ENCODE measurements around the gene TMEM255B. TPM values are rescaled to one million over a fixed set of nuclear protein-coding genes. Genes with fewer than 3 reads are reported as not detected.

Gene TMEM255B
- total and polyA plus RNA-seq, 9 of the 15 experiments (the other 6 are each of a cell fraction or from before 2014, with no cell fraction given): 0.01 to 0.75 (median 0.23) TPM

DNA sequence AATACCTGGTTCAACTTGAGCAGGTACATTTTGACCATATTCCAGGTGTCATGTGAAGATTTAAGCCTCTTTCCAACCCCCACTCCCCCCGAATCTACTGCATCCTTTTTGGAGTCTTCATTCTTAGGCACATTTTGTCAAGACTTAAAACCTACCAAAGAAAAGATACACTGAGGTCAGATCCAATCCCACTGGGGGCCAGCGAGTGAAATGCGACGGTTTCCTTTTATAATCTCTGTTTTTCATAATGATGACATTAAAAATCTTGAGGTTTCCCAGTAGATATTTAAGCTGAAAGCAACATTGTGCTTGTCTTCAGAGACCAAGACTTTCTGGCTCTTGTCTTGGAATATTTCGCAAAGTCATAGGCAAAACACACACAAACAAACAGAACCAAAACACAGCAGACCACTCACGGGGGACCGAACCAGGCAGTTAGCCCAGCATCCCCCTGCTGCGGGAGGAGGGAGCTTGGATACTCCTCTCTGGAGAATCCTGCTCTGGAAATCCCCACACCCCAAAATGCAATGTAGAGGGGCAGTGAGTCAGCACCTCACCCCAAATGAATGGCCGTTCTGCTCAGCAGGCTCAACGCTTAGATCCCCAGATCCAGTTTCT is 105.4 kb downstream of the TMEM255B start:
- peak overlapping the region; percentile 56 for H3K4me3 ChIP-seq
- 9% methylated on average over 6 of the region's 10 CpGs for WGBS (ENCODE audit: insufficient coverage, low coverage, missing lambda C conversion rate)
- ChIA-PET POLR2A (interaction anchor here (1.2 kb wide), 1 partner anchor 11 kb away, joined by 5 read pairs; no protein-coding TSS in a partner anchor), CTCF (ENCODE audit: low intra/inter-chr PET ratio) (no interaction called here)
- intact Hi-C loops (cut with micrococcal nuclease) (no loop called here), in situ Hi-C loops (cut with MboI) (no loop called here)
- H3K27me3 ChIP-seq (ENCODE audit: control insufficient read depth in 2 of 2, insufficient read depth in 2 of 2, low read length in 2 of 2): no peaks in the 10 kb centered on the region; a peak in 1 of 5 replicates
- DNase-seq (ENCODE audit: extremely low read depth in 1 of 4, low spot score in 3 of 4) (no peak), ATAC-seq (no peak), FAIRE-seq (no peak)
- H2AFZ ChIP-seq (ENCODE audit: low read depth, low read length): peak overlapping the region; percentile 81
- TF ChIP-seq C11orf30 (IDR thresholded peaks at IDR 0.05; ENCODE audit: low read depth) (peak; percentile 16; the same call in 1 of the 2 replicates), ZNF212 (CRISPR knock-in tag; IDR thresholded peaks at IDR 0.05) (no peak), E2F3 (CRISPR knock-in tag; IDR thresholded peaks at IDR 0.05) (no peak), MAFG (tag; conservative IDR thresholded peaks at IDR 0.05) (peak; percentile 24; the same call in 1 of the 2 replicates)
- peak overlapping the region; percentile 46 to 84; a peak in 3 of 4 replicates for H3K9ac ChIP-seq (ENCODE audit: insufficient read depth in 1 of 2, low read depth in 2 of 2, low read length in 2 of 2)
- peak overlapping the region; percentile 83 for H3K4me2 ChIP-seq (ENCODE audit: insufficient read depth, low read length)
- H3K27ac ChIP-seq (ENCODE audit: extremely low read depth, low read depth, low read length): no peak overlapping the region
- H3K9me1 ChIP-seq (ENCODE audit: control insufficient read depth, insufficient read depth, low read length): no peaks in the 10 kb centered on the region
- H3K79me2 ChIP-seq (ENCODE audit: control insufficient read depth, insufficient read depth, low read length): peaks cover 15% of the 10 kb centered on the region; the same call in 2 of the 3 replicates
- no peaks in the 10 kb centered on the region for H3K36me3 ChIP-seq (ENCODE audit: control insufficient read depth, insufficient read depth, low read length)
- H3K4me1 ChIP-seq (replicated peaks in 1 of 2; ENCODE audit: control insufficient read depth in 2 of 2, insufficient read depth in 2 of 2, low read length in 2 of 2): peaks cover 20 to 49% of the 10 kb centered on the region in 2 experiments; a peak in 4 of 5 replicates
- H3K9me3 ChIP-seq (replicated peaks; ENCODE audit: control insufficient read depth, insufficient read depth, low read depth, low read length): no peaks in the 10 kb centered on the region; the same call in none of the 2 replicates
- no TSS peak for BruUV-seq (replicated peaks)
- H4K20me1 ChIP-seq (replicated peaks; ENCODE audit: control insufficient read depth, insufficient read depth, low read length): no peaks in the 10 kb centered on the region

DNA sequence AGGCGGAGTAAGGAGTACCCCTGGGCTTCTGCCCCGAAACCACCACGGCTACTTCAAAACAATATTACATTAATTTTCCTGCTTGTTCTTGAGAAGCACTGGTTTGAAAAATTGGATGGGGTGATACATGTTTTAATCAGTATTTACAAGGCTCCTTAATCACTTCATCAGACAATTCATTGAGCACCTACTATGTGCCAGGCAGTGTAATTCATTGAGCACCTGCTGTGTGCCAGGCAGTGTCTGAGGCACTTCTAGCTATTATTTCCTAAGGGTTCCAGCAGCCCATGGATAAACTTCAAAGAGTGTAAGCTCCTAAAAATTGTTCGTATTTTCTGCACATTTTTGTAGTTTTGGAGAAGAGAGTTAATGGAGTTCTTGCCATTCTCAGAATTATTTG is 106.4 kb downstream of the TMEM255B start:
- Histone ChIP-seq H3K79me2 (ENCODE audit: control insufficient read depth, insufficient read depth, low read length) (peaks cover 5% of the 10 kb centered on the region; the same call in 1 of the 3 replicates), H3K9ac (ENCODE audit: insufficient read depth in 1 of 2, low read depth in 2 of 2, low read length in 2 of 2) (no peak overlapping the region), H3K9me1 (ENCODE audit: control insufficient read depth, insufficient read depth, low read length) (no peaks in the 10 kb centered on the region), H3K4me3 (no peak overlapping the region), H3K27me3 (ENCODE audit: control insufficient read depth in 2 of 2, insufficient read depth in 2 of 2, low read length in 2 of 2) (no peaks in the 10 kb centered on the region; a peak in 1 of 5 replicates), H3K4me1 (replicated peaks in 1 of 2; ENCODE audit: control insufficient read depth in 2 of 2, insufficient read depth in 2 of 2, low read length in 2 of 2) (peaks cover 14 to 43% of the 10 kb centered on the region in 2 experiments; a peak in 4 of 5 replicates), H3K4me2 (ENCODE audit: insufficient read depth, low read length) (no peak overlapping the region), H3K36me3 (ENCODE audit: control insufficient read depth, insufficient read depth, low read length) (no peaks in the 10 kb centered on the region), H3K9me3 (replicated peaks; ENCODE audit: control insufficient read depth, insufficient read depth, low read depth, low read length) (no peaks in the 10 kb centered on the region; the same call in 1 of the 2 replicates), H3K27ac (ENCODE audit: extremely low read depth, low read depth, low read length) (no peak overlapping the region), H4K20me1 (replicated peaks; ENCODE audit: control insufficient read depth, insufficient read depth, low read length) (no peaks in the 10 kb centered on the region), H2AFZ (ENCODE audit: low read depth, low read length) (no peak overlapping the region)
- no peak for DNase-seq (ENCODE audit: extremely low read depth in 1 of 4, low spot score in 3 of 4)
- 56% methylated on average over 4 of the region's 4 CpGs for WGBS (ENCODE audit: insufficient coverage, low coverage, missing lambda C conversion rate)
- ATAC-seq: no peak
- POLR2A ChIA-PET: no interaction called here
- no peak for FAIRE-seq
- no peak for TF ChIP-seq ZNF134 (CRISPR knock-in tag; conservative IDR thresholded peaks at IDR 0.05)
- TF ChIP-seq ZKSCAN1 (IDR thresholded peaks at IDR 0.05; ENCODE audit: low read depth, low read length): peak; percentile 62; the same call in 1 of the 2 replicates
- intact Hi-C loops (cut with micrococcal nuclease): no loop called here
- CTCF ChIA-PET (ENCODE audit: low intra/inter-chr PET ratio): no interaction called here
- in situ Hi-C loops (cut with MboI): no loop called here
- BruUV-seq (replicated peaks): no TSS peak

Other genes with a start within 250 kb of the TMEM255B start
- gene TFDP1, start 174.5 kb upstream of the TMEM255B start, total RNA-seq (2014; rRNA removed): 55.2 and 71.3 TPM in 2 replicates
- gene TFDP1, start 174.5 kb upstream of the TMEM255B start, total RNA-seq (2014; rRNA removed; fragmentation: Illumina TruSeq; extraction: Trizol): 68.1 and 69.1 TPM in 2 replicates
- 61.3 and 64.1 TPM in 2 replicates for gene TFDP1, start 174.5 kb upstream of the TMEM255B start, total RNA-seq (2015; rRNA removed; fragmentation: Illumina TruSeq; extraction: Trizol)
- 115 and 120 TPM in 2 replicates for gene TFDP1, start 174.5 kb upstream of the TMEM255B start, total RNA-seq (2021)
- 70.6 and 98.1 TPM in 2 replicates for gene TFDP1, start 174.5 kb upstream of the TMEM255B start, polyA plus RNA-seq (2011; rRNA removed)
- gene TFDP1, start 174.5 kb upstream of the TMEM255B start, polyA plus RNA-seq (2014; fragmentation: Illumina TruSeq; extraction: Trizol): 129 and 145 TPM in 2 replicates
- gene TFDP1, start 174.5 kb upstream of the TMEM255B start, polyA plus RNA-seq (2014; fragmentation: Nextera tagmentation; extraction: Ambion mirVana): 10 to 100 TPM; 33.8 to 41.7 TPM
- gene TFDP1, start 174.5 kb upstream of the TMEM255B start, polyA plus RNA-seq (2014; rRNA removed): 102 and 134 TPM in 2 replicates
- not detected in 2 replicates for gene ATP4B, start 101.0 kb upstream of the TMEM255B start, total RNA-seq (2014; rRNA removed)
- not detected in 2 replicates for gene ATP4B, start 101.0 kb upstream of the TMEM255B start, total RNA-seq (2014; rRNA removed; fragmentation: Illumina TruSeq; extraction: Trizol)
- gene ATP4B, start 101.0 kb upstream of the TMEM255B start, total RNA-seq (2015; rRNA removed; fragmentation: Illumina TruSeq; extraction: Trizol): not detected in 2 replicates
- gene ATP4B, start 101.0 kb upstream of the TMEM255B start, total RNA-seq (2021): not detected in 2 replicates
- gene ATP4B, start 101.0 kb upstream of the TMEM255B start, polyA plus RNA-seq (2011; rRNA removed): not detected in 2 replicates
- not detected in 2 replicates for gene ATP4B, start 101.0 kb upstream of the TMEM255B start, polyA plus RNA-seq (2014; fragmentation: Illumina TruSeq; extraction: Trizol)
- not detected for gene ATP4B, start 101.0 kb upstream of the TMEM255B start, polyA plus RNA-seq (2014; fragmentation: Nextera tagmentation; extraction: Ambion mirVana)
- gene ATP4B, start 101.0 kb upstream of the TMEM255B start, polyA plus RNA-seq (2014; rRNA removed): not detected in 2 replicates
- 0.09 TPM in 1 of 2 replicates, not detected in the other for gene GRK1, start 92.0 kb upstream of the TMEM255B start, total RNA-seq (2014; rRNA removed)
- not detected in 2 replicates for gene GRK1, start 92.0 kb upstream of the TMEM255B start, total RNA-seq (2014; rRNA removed; fragmentation: Illumina TruSeq; extraction: Trizol)
- not detected in 2 replicates for gene GRK1, start 92.0 kb upstream of the TMEM255B start, total RNA-seq (2015; rRNA removed; fragmentation: Illumina TruSeq; extraction: Trizol)
- gene GRK1, start 92.0 kb upstream of the TMEM255B start, total RNA-seq (2021): not detected in 2 replicates
- gene GRK1, start 92.0 kb upstream of the TMEM255B start, polyA plus RNA-seq (2011; rRNA removed): not detected in 2 replicates
- gene GRK1, start 92.0 kb upstream of the TMEM255B start, polyA plus RNA-seq (2014; fragmentation: Illumina TruSeq; extraction: Trizol): not detected in 2 replicates
- gene GRK1, start 92.0 kb upstream of the TMEM255B start, polyA plus RNA-seq (2014; fragmentation: Nextera tagmentation; extraction: Ambion mirVana): not detected
- not detected in 2 replicates for gene GRK1, start 92.0 kb upstream of the TMEM255B start, polyA plus RNA-seq (2014; rRNA removed)
- 8.4 and 8.8 TPM in 2 replicates for gene GAS6, start 104.8 kb downstream of the TMEM255B start, total RNA-seq (2014; rRNA removed)
- gene GAS6, start 104.8 kb downstream of the TMEM255B start, total RNA-seq (2014; rRNA removed; fragmentation: Illumina TruSeq; extraction: Trizol): 0.99 and 1.7 TPM in 2 replicates
- gene GAS6, start 104.8 kb downstream of the TMEM255B start, total RNA-seq (2015; rRNA removed; fragmentation: Illumina TruSeq; extraction: Trizol): 4.2 and 4.6 TPM in 2 replicates
- gene GAS6, start 104.8 kb downstream of the TMEM255B start, total RNA-seq (2021): 9.6 and 9.7 TPM in 2 replicates
- 4.9 and 8.8 TPM in 2 replicates for gene GAS6, start 104.8 kb downstream of the TMEM255B start, polyA plus RNA-seq (2011; rRNA removed)
- gene GAS6, start 104.8 kb downstream of the TMEM255B start, polyA plus RNA-seq (2014; fragmentation: Illumina TruSeq; extraction: Trizol): 4.4 and 6.1 TPM in 2 replicates
- under 1 TPM in 1 of 2 experiments, not detected in 1; 0.14 TPM for gene GAS6, start 104.8 kb downstream of the TMEM255B start, polyA plus RNA-seq (2014; fragmentation: Nextera tagmentation; extraction: Ambion mirVana)
- 9.7 and 10.9 TPM in 2 replicates for gene GAS6, start 104.8 kb downstream of the TMEM255B start, polyA plus RNA-seq (2014; rRNA removed)
- gene C13orf46, start 214.8 kb downstream of the TMEM255B start, total RNA-seq (2014; rRNA removed): 0.05 TPM in 1 of 2 replicates, not detected in the other
- gene C13orf46, start 214.8 kb downstream of the TMEM255B start, total RNA-seq (2014; rRNA removed; fragmentation: Illumina TruSeq; extraction: Trizol): not detected in 2 replicates
- 0.04 TPM in 1 of 2 replicates, not detected in the other for gene C13orf46, start 214.8 kb downstream of the TMEM255B start, total RNA-seq (2015; rRNA removed; fragmentation: Illumina TruSeq; extraction: Trizol)
- gene C13orf46, start 214.8 kb downstream of the TMEM255B start, total RNA-seq (2021): 0.13 and 0.24 TPM in 2 replicates
- not detected in 2 replicates for gene C13orf46, start 214.8 kb downstream of the TMEM255B start, polyA plus RNA-seq (2011; rRNA removed)
- 0.06 and 0.10 TPM in 2 replicates for gene C13orf46, start 214.8 kb downstream of the TMEM255B start, polyA plus RNA-seq (2014; fragmentation: Illumina TruSeq; extraction: Trizol)
- not detected for gene C13orf46, start 214.8 kb downstream of the TMEM255B start, polyA plus RNA-seq (2014; fragmentation: Nextera tagmentation; extraction: Ambion mirVana)
- gene C13orf46, start 214.8 kb downstream of the TMEM255B start, polyA plus RNA-seq (2014; rRNA removed): 0.05 TPM in 2 replicates